Measurements from ENCODE around the gene SEPSECS.

Gene SEPSECS

DNA sequence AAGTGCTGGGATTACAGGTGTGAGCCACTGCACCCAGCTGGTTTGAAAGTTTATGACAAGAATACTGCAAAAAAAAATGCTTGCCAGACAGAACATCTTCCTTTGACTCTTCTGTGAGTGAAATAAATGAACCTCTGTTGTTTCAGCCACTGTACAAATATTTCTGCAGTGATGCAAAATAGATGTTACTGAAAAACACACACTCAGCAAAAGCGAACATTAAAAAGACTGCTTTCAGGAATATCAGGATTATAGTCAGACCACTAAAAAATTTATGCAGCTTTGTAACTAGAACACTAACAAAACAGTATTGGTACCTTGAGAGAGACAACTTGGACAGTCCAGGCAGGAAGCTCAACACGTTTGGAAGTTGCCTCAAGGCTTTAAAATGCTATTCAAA lies 16.9 kb upstream of the SEPSECS start:
- ChIA-PET POLR2A (no interaction called here), CTCF (interaction anchor here (0.6 kb wide), 1 partner anchor 46 kb away, joined by 3 read pairs; no protein-coding TSS in a partner anchor)
- no peaks in the 10 kb centered on the region for H3K4me1 ChIP-seq (ENCODE audit: control insufficient read depth, insufficient read depth, low read length)
- H3K36me3 ChIP-seq (ENCODE audit: control insufficient read depth in 2 of 2, insufficient read depth in 1 of 2, low read length in 2 of 2), result no peaks in the 10 kb centered on the region
- TF ChIP-seq, protein P1, sequence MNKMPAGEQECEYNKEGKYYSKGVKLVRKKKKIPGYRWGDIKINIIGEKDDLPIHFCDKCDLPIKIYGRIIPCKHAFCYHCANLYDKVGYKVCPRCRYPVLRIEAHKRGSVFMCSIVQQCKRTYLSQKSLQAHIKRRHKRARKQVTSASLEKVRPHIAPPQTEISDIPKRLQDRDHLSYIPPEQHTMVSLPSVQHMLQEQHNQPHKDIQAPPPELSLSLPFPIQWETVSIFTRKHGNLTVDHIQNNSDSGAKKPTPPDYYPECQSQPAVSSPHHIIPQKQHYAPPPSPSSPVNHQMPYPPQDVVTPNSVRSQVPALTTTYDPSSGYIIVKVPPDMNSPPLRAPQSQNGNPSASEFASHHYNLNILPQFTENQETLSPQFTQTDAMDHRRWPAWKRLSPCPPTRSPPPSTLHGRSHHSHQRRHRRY (tag by site-specific recombination; IDR thresholded peaks at IDR 0.05), result no peak
- no peak for TF ChIP-seq ZNF768 (tag by site-specific recombination; IDR thresholded peaks at IDR 0.05)
- TF ChIP-seq ZNF571 (tag by site-specific recombination; IDR thresholded peaks at IDR 0.05), result no peak
- TF ChIP-seq, protein P2, sequence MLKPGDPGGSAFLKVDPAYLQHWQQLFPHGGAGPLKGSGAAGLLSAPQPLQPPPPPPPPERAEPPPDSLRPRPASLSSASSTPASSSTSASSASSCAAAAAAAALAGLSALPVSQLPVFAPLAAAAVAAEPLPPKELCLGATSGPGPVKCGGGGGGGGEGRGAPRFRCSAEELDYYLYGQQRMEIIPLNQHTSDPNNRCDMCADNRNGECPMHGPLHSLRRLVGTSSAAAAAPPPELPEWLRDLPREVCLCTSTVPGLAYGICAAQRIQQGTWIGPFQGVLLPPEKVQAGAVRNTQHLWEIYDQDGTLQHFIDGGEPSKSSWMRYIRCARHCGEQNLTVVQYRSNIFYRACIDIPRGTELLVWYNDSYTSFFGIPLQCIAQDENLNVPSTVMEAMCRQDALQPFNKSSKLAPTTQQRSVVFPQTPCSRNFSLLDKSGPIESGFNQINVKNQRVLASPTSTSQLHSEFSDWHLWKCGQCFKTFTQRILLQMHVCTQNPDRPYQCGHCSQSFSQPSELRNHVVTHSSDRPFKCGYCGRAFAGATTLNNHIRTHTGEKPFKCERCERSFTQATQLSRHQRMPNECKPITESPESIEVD (tag by site-specific recombination; IDR thresholded peaks at IDR 0.05), result no peak
- no peak for TF ChIP-seq ZNF501 (tag by site-specific recombination; IDR thresholded peaks at IDR 0.05)
- TF ChIP-seq RBAK (tag by site-specific recombination; IDR thresholded peaks at IDR 0.05), result no peak
- TF ChIP-seq, protein P3, sequence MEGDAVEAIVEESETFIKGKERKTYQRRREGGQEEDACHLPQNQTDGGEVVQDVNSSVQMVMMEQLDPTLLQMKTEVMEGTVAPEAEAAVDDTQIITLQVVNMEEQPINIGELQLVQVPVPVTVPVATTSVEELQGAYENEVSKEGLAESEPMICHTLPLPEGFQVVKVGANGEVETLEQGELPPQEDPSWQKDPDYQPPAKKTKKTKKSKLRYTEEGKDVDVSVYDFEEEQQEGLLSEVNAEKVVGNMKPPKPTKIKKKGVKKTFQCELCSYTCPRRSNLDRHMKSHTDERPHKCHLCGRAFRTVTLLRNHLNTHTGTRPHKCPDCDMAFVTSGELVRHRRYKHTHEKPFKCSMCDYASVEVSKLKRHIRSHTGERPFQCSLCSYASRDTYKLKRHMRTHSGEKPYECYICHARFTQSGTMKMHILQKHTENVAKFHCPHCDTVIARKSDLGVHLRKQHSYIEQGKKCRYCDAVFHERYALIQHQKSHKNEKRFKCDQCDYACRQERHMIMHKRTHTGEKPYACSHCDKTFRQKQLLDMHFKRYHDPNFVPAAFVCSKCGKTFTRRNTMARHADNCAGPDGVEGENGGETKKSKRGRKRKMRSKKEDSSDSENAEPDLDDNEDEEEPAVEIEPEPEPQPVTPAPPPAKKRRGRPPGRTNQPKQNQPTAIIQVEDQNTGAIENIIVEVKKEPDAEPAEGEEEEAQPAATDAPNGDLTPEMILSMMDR (tag by site-specific recombination; IDR thresholded peaks at IDR 0.05), result no peak
- TF ChIP-seq ZNF37A (tag by site-specific recombination; IDR thresholded peaks at IDR 0.05), result no peak
- TF ChIP-seq ZNF19 (tag by site-specific recombination; IDR thresholded peaks at IDR 0.05; ENCODE audit: low read depth), result no peak
- TF ChIP-seq, protein P4, sequence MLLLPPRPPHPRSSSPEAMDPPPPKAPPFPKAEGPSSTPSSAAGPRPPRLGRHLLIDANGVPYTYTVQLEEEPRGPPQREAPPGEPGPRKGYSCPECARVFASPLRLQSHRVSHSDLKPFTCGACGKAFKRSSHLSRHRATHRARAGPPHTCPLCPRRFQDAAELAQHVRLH (tag by site-specific recombination; IDR thresholded peaks at IDR 0.05), result no peak
- no peak for TF ChIP-seq ZNF48 (tag by site-specific recombination; IDR thresholded peaks at IDR 0.05)
- no peak for TF ChIP-seq IKZF3 (tag by site-specific recombination; IDR thresholded peaks at IDR 0.05)
- TF ChIP-seq HOXA7 (CRISPR knock-in tag; IDR thresholded peaks at IDR 0.05; ENCODE audit: borderline replicate concordance), result no peak
- TF ChIP-seq, protein P5, sequence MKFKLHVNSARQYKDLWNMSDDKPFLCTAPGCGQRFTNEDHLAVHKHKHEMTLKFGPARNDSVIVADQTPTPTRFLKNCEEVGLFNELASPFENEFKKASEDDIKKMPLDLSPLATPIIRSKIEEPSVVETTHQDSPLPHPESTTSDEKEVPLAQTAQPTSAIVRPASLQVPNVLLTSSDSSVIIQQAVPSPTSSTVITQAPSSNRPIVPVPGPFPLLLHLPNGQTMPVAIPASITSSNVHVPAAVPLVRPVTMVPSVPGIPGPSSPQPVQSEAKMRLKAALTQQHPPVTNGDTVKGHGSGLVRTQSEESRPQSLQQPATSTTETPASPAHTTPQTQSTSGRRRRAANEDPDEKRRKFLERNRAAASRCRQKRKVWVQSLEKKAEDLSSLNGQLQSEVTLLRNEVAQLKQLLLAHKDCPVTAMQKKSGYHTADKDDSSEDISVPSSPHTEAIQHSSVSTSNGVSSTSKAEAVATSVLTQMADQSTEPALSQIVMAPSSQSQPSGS (tag by site-specific recombination; IDR thresholded peaks at IDR 0.05; ENCODE audit: low read depth), result no peak
- no peak for TF ChIP-seq ZNF10 (tag by site-specific recombination; IDR thresholded peaks at IDR 0.05)
- TF ChIP-seq ZNF292 (tag by site-specific recombination; IDR thresholded peaks at IDR 0.05; ENCODE audit: borderline replicate concordance, low read depth), result no peak
- TF ChIP-seq, protein P6, sequence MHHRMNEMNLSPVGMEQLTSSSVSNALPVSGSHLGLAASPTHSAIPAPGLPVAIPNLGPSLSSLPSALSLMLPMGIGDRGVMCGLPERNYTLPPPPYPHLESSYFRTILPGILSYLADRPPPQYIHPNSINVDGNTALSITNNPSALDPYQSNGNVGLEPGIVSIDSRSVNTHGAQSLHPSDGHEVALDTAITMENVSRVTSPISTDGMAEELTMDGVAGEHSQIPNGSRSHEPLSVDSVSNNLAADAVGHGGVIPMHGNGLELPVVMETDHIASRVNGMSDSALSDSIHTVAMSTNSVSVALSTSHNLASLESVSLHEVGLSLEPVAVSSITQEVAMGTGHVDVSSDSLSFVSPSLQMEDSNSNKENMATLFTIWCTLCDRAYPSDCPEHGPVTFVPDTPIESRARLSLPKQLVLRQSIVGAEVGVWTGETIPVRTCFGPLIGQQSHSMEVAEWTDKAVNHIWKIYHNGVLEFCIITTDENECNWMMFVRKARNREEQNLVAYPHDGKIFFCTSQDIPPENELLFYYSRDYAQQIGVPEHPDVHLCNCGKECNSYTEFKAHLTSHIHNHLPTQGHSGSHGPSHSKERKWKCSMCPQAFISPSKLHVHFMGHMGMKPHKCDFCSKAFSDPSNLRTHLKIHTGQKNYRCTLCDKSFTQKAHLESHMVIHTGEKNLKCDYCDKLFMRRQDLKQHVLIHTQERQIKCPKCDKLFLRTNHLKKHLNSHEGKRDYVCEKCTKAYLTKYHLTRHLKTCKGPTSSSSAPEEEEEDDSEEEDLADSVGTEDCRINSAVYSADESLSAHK (tag by site-specific recombination; IDR thresholded peaks at IDR 0.05), result no peak
- TF ChIP-seq ZFHX2 (tag by site-specific recombination; conservative IDR thresholded peaks at IDR 0.05), result no peak
- no peak for TF ChIP-seq ZNF510 (tag by site-specific recombination; IDR thresholded peaks at IDR 0.05; ENCODE audit: insufficient replicate concordance)
- TF ChIP-seq MZF1 (tag by site-specific recombination; IDR thresholded peaks at IDR 0.05; ENCODE audit: borderline replicate concordance), result no peak
- no peak overlapping the region for H3K27ac ChIP-seq (ENCODE audit: extremely low read depth, low read depth, low read length)
- H3K9me3 ChIP-seq (ENCODE audit: control insufficient read depth, insufficient read depth, low read depth, low read length), result no peaks in the 10 kb centered on the region
- H3K4me3 ChIP-seq (ENCODE audit: low read depth, low read length), result no peak overlapping the region
